HG03558 (cell line): ENCODE data around the gene CRYL1.

ENCODE experiments used
- ATAC-seq: cut with Tn5 transposase; IDR thresholded peaks from one replicate; pipeline ENCODE4 v1.9.1; 2021; ENCODE audit warnings: moderate number of reproducible peaks; ENCODE audit not compliant: unreplicated experiment; ENCODE audit errors: extremely low read depth

Gene CRYL1

GRCh38 chr13:20525601-20526544 is at the start of gene CRYL1:
Gene CRYL1, minus strand, starts transcription at chr13:20525857. Its CDS starts 63 bp downstream, at chr13:20525794.
- ATAC-seq = no peak

- no peak for ATAC-seq
Measured at GRCh38 chr13:20573636-20574035, 48.0 kb upstream of the CRYL1 start.

GRCh38 chr13:20573186-20573585 is 47.5 kb upstream of the CRYL1 start:
- ATAC-seq = no peak

- ATAC-seq = no peak
Measured at GRCh38 chr13:20571676-20572075, 46.0 kb upstream of the CRYL1 start.

GRCh38 chr13:20570517-20570916 is 44.9 kb upstream of the CRYL1 start:
- no peak for ATAC-seq

- ATAC-seq = no peak
Measured at GRCh38 chr13:20567881-20568528, 42.3 kb upstream of the CRYL1 start.

GRCh38 chr13:20566898-20567874 is 41.5 kb upstream of the CRYL1 start, which contains the start of gene IFT88:
Gene IFT88, plus strand, starts transcription at chr13:20567157. Its CDS starts 7,229 bp downstream, at chr13:20574386.
- peak; percentile 78 for ATAC-seq

- no peak for ATAC-seq
Measured at GRCh38 chr13:20566468-20566897, 40.8 kb upstream of the CRYL1 start.

- no peak for ATAC-seq
Measured at GRCh38 chr13:20565115-20565736, 39.6 kb upstream of the CRYL1 start.

- ATAC-seq = no peak
Measured at GRCh38 chr13:20561741-20562140, 36.1 kb upstream of the CRYL1 start.

GRCh38 chr13:20559659-20560356 is 34.2 kb upstream of the CRYL1 start:
- no peak for ATAC-seq

- ATAC-seq = no peak
Measured at GRCh38 chr13:20558982-20559381, 33.3 kb upstream of the CRYL1 start.

- ATAC-seq = no peak
Measured at GRCh38 chr13:20553311-20553710, 27.7 kb upstream of the CRYL1 start.

GRCh38 chr13:20550799-20551198 is 25.1 kb upstream of the CRYL1 start:
- ATAC-seq = no peak

GRCh38 chr13:20547479-20547908 is 21.8 kb upstream of the CRYL1 start:
- no peak for ATAC-seq

- ATAC-seq = no peak
Measured at GRCh38 chr13:20546556-20546955, 20.9 kb upstream of the CRYL1 start.

GRCh38 chr13:20544201-20544923 is 18.7 kb upstream of the CRYL1 start:
- ATAC-seq = no peak

- ATAC-seq = no peak
Measured at GRCh38 chr13:20536992-20537391, 11.3 kb upstream of the CRYL1 start.
